H4 (cell line): ENCODE results near the gene ARHGAP18. TPM values are rescaled to one million over a fixed set of nuclear protein-coding genes. Genes with fewer than 3 reads are reported as not detected.
"Not testable (repeated sequence)": the region's sequence is repeated elsewhere in the genome, so short reads cannot be mapped to it uniquely, and the experiment has no call there.

Experiments
- DNase-seq: peaks from one replicate; pipeline ENCODE4 v3.0.0-alpha.2; 2015; ENCODE audit warnings: low spot score
- total RNA-seq: library from RNA; depleted of rRNA; stranded (reverse); fragments of >200 nt; shearing (Covaris generic); gene quantifications from 2 replicates; pipeline ENCODE4 v1.2.3, GENCODE V29; 2014

Gene ARHGAP18
- total RNA-seq, 1 experiment from 2014 or later, result 8.9 TPM

GRCh38 chr6:129583866-129584265, 126.1 kb downstream of the ARHGAP18 start:
- no peak for DNase-seq

GRCh38 chr6:129578315-129578714, 131.7 kb downstream of the ARHGAP18 start:
- DNase-seq, result no peak

- DNase-seq, result no peak
These were observed 132.3 kb downstream of the ARHGAP18 start for GRCh38 chr6:129577691-129578090.

GRCh38 chr6:129576456-129576855, 133.5 kb downstream of the ARHGAP18 start:
- no peak for DNase-seq

GRCh38 chr6:129575378-129576118, 134.4 kb downstream of the ARHGAP18 start:
- peak; percentile 45 for DNase-seq

- not testable (repeated sequence) for DNase-seq
These were observed 135.4 kb downstream of the ARHGAP18 start for GRCh38 chr6:129574605-129575004.

- not testable (repeated sequence) for DNase-seq
These were observed 139.0 kb downstream of the ARHGAP18 start for GRCh38 chr6:129570929-129571328.

- DNase-seq, result no peak
These were observed 142.0 kb downstream of the ARHGAP18 start for GRCh38 chr6:129568015-129568414.

- DNase-seq, result no peak
These were observed 142.6 kb downstream of the ARHGAP18 start for GRCh38 chr6:129567374-129567773.

GRCh38 chr6:129565811-129566210, 144.2 kb downstream of the ARHGAP18 start:
- DNase-seq, result no peak

GRCh38 chr6:129565366-129565765, 144.6 kb downstream of the ARHGAP18 start:
- DNase-seq, result no peak

GRCh38 chr6:129558248-129558647, 151.7 kb downstream of the ARHGAP18 start:
- no peak for DNase-seq

GRCh38 chr6:129555206-129555832, 154.7 kb downstream of the ARHGAP18 start:
- DNase-seq, result no peak

GRCh38 chr6:129552413-129552812, 157.6 kb downstream of the ARHGAP18 start:
- no peak for DNase-seq

- no peak for DNase-seq
These were observed 158.5 kb downstream of the ARHGAP18 start for GRCh38 chr6:129551486-129551885.

- DNase-seq, result no peak
These were observed 163.3 kb downstream of the ARHGAP18 start for GRCh38 chr6:129546702-129547101.

- no peak for DNase-seq
These were observed 164.9 kb downstream of the ARHGAP18 start for GRCh38 chr6:129544892-129545612.

GRCh38 chr6:129543981-129544380, 166.0 kb downstream of the ARHGAP18 start:
- DNase-seq, result no peak

GRCh38 chr6:129542705-129543104, 167.3 kb downstream of the ARHGAP18 start:
- no peak for DNase-seq

GRCh38 chr6:129539032-129539431, 170.9 kb downstream of the ARHGAP18 start:
- DNase-seq, result no peak

GRCh38 chr6:129536271-129536670, 173.7 kb downstream of the ARHGAP18 start:
- DNase-seq, result no peak

GRCh38 chr6:129534926-129535325, 175.1 kb downstream of the ARHGAP18 start:
- no peak for DNase-seq
